Bronchial epithelial cell (primary cell): ENCODE measurements around the gene FOXO3. TPM values are rescaled to one million over a fixed set of nuclear protein-coding genes. Genes with fewer than 3 reads are reported as not detected.

Experiments
- DNase-seq: peaks from one replicate; pipeline ENCODE4 v3.0.0-alpha.2; 2010; ENCODE audit warnings: low read depth
- FAIRE-seq: peaks from 2 replicates; lab custom pipeline; 2011; peaks lifted over from hg19 to GRCh38; lab: Jason Lieb, UNC
- H3K27me3 ChIP-seq: 2 replicates; pipeline ENCODE4 v1.5.1; 2011; ENCODE audit warnings: low read length; ENCODE audit not compliant: control insufficient read depth, insufficient read depth
- H3K36me3 ChIP-seq: 2 replicates; pipeline ENCODE4 v1.5.1; 2011; ENCODE audit warnings: low read length; ENCODE audit not compliant: control insufficient read depth, insufficient read depth
- H3K4me3 ChIP-seq: 2 replicates; pipeline ENCODE4 v1.5.1; 2011; ENCODE audit warnings: mild to moderate bottlenecking, low read depth, low read length, control low read depth
- total RNA-seq: library from RNA; depleted of rRNA; stranded (reverse); fragments of >200 nt; gene quantifications from 2 replicates; pipeline ENCODE4 v1.2.1, GENCODE V29; 2014
- TF ChIP-seq, protein P1 (sequence below): IDR thresholded peaks from 2 replicates; pipeline ENCODE4 v1.5.1; 2011; ENCODE audit warnings: mild to moderate bottlenecking, moderate library complexity, low read length, control low read depth, inconsistent platforms; ENCODE audit not compliant: insufficient read depth, severe bottlenecking

Gene FOXO3
- total RNA-seq, 1 donor from 2014 or later: 28.7 TPM

DNA sequence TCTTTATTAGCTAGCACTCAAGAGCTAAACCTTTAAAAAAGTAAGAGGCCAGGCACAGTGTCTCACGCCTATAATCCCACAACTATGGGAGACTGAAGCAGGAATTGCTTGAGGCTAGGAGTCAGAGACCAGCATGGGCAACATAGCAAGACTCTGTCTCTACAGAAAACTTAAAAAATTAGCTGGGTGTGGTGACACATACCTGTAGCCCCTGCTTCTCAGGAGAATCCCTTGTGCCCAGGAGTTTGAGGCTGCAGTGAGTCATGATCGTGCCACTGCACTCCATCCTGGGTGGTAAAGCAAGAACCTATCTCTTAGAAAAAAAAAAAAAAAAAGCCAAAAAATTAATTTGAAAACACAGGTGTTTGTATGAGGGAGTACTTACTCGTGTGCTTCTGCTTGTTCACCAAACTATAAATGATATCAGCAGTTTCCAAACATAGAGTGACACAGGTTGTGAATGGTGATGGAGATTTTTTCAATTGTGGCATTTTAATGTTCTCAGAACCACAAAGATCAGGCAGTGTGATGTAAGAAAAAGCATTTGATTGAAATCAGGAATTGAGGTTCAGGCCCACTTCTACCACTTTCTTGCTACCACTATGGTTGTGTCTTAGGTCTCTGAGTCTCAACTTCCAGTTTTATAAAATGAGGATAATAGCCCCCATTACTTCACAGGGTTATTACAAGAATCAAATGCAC, 104.9 kb downstream of the FOXO3 start:
- H3K27me3 ChIP-seq: no peaks in the 10 kb centered on the region
- DNase-seq: no peak
- no peak overlapping the region for H3K4me3 ChIP-seq
- peaks cover 7% of the 10 kb centered on the region for H3K36me3 ChIP-seq
- FAIRE-seq: no peak
- TF ChIP-seq, protein P1, sequence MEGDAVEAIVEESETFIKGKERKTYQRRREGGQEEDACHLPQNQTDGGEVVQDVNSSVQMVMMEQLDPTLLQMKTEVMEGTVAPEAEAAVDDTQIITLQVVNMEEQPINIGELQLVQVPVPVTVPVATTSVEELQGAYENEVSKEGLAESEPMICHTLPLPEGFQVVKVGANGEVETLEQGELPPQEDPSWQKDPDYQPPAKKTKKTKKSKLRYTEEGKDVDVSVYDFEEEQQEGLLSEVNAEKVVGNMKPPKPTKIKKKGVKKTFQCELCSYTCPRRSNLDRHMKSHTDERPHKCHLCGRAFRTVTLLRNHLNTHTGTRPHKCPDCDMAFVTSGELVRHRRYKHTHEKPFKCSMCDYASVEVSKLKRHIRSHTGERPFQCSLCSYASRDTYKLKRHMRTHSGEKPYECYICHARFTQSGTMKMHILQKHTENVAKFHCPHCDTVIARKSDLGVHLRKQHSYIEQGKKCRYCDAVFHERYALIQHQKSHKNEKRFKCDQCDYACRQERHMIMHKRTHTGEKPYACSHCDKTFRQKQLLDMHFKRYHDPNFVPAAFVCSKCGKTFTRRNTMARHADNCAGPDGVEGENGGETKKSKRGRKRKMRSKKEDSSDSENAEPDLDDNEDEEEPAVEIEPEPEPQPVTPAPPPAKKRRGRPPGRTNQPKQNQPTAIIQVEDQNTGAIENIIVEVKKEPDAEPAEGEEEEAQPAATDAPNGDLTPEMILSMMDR: no peak

DNA sequence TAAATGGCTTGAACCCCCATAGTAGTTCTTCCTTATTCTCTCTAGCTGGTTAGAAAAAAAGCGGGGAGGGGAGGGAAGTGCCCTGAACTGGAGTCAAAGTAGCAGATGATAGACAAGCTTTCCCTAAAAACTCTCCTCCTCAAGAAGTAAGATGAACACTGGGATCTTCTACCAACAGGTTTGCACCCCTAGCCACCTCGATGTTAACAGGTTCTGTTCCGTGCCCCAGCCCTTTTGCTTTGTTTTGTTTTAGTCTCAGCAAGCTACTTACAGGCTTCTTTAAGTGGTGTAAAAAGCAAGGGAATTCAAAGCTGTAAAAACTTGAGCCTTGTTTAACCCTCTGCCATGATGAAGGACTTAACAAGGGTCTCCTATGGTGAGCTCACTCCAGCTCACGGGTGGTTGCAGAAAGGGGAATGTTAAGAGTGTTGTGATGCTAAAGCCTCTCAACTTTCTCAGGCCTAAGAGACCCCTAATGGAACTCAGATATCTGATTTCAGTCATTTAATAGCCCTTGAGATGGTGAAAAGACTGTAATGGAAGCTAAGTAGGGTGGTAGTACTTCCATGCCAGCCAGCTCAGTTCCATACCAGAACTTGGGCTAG, 106.0 kb downstream of the FOXO3 start:
- TF ChIP-seq, protein P1: no peak
- Histone ChIP-seq H3K27me3 (no peaks in the 10 kb centered on the region), H3K4me3 (no peak overlapping the region), H3K36me3 (peaks cover 7% of the 10 kb centered on the region)
- DNase-seq (no peak), FAIRE-seq (no peak)

DNA sequence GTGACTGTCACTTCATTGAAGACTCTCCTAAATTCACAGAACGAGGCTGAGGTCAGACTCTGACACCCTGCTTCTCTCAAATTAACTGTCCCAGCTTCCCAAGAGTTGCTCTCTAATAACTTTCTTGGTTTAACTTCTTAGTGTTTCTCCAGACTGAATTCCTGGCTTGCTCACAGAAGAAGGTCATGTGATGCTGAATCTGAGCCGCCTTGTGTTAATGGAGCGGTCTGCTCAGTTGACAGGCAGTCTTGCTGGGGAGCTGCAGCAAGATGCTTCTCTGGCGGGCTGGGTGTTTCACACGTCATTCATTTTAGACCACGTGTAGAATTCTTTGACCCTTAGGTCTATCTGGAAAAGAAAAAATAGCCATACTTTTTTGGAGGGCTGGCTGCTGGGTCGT, 107.3 kb downstream of the FOXO3 start:
- DNase-seq (no peak), FAIRE-seq (no peak)
- Histone ChIP-seq H3K27me3 (no peaks in the 10 kb centered on the region), H3K4me3 (no peak overlapping the region), H3K36me3 (peaks cover 7% of the 10 kb centered on the region)
- TF ChIP-seq, protein P1: no peak

DNA sequence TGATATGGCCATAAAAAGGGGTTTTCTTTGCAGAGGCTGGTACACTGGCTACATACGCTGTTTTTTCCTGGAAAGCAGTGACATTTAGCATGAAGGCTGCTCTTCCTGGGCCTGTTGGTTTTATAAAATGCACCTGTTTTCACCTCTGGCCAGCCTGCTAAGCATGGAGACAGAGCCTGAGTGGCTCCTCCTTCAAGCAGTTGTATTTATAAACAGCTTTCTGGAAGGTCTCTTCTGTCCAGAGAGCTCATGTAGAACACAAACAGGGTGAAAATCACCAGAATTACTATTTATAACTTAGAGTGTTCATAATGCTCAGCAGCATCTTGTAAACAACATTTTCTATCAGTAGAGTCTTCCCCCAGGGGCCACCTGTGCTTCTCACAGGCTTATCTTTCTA, 109.0 kb downstream of the FOXO3 start:
- no peak overlapping the region for H3K4me3 ChIP-seq
- H3K27me3 ChIP-seq: no peaks in the 10 kb centered on the region
- DNase-seq: no peak
- peaks cover 5% of the 10 kb centered on the region for H3K36me3 ChIP-seq
- TF ChIP-seq, protein P1: no peak
- FAIRE-seq: no peak

DNA sequence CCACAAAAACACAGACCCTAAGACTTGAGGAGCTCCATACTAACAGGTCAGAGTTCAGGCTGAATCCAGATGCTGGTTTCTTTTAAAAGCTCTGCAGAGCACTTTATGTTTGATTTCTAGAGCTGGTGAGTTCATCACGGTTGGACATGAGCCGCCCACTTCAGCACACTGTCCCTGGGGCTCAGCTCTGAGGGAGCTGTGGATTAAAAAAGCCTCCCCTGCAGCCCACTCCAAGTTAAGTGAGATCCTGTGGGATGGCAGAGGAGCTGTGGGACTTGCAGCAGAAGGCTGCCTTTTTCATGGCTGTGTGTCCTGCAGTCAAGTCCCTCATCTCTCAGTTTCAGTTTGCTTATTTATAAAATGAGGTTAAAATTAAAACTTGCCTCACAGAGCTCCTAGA, 110.5 kb downstream of the FOXO3 start:
- peaks cover 2% of the 10 kb centered on the region for H3K36me3 ChIP-seq
- FAIRE-seq: no peak

More for the DNA sequence above, 110.5 kb downstream of the FOXO3 start:
- TF ChIP-seq, protein P1: no peak
- DNase-seq: no peak
- no peak overlapping the region for H3K4me3 ChIP-seq
- H3K27me3 ChIP-seq: no peaks in the 10 kb centered on the region
